ENCODE measurements around the gene LRRC75A.
"Not testable (repeated sequence)": the region's sequence is repeated elsewhere in the genome, so short reads cannot be mapped to it uniquely, and the experiment has no call there.

Gene LRRC75A

GRCh38 chr17:16453493-16453851 is 38.5 kb downstream of the LRRC75A start:
- no peak overlapping the region for H3K4me3 ChIP-seq (ENCODE audit: low read depth, low read length)
- H3K4me1 ChIP-seq, result no peaks in the 10 kb centered on the region
- no peak overlapping the region for H3K27ac ChIP-seq
- H3K9ac ChIP-seq, result no peak overlapping the region
- H3K36me3 ChIP-seq (ENCODE audit: control insufficient read depth, insufficient read depth, low read length), result no peaks in the 10 kb centered on the region
- H2AFZ ChIP-seq, result no peak overlapping the region
- H3K9me3 ChIP-seq (ENCODE audit: control insufficient read depth, low read length), result no peaks in the 10 kb centered on the region
- no peaks in the 10 kb centered on the region for H3K27me3 ChIP-seq (ENCODE audit: control insufficient read depth, insufficient read depth, low read length)
- H3K79me2 ChIP-seq, result no peaks in the 10 kb centered on the region
- no peak overlapping the region for H3K4me2 ChIP-seq (ENCODE audit: low read length)
- no peak for TF ChIP-seq CTCF (IDR thresholded peaks at IDR 0.05)

GRCh38 chr17:16452268-16452667 is 39.7 kb downstream of the LRRC75A start:
- H3K9me3 ChIP-seq (ENCODE audit: control insufficient read depth, low read length); H3K4me1 ChIP-seq; H3K9ac ChIP-seq; H3K27ac ChIP-seq; H3K36me3 ChIP-seq (ENCODE audit: control insufficient read depth, insufficient read depth, low read length); H2AFZ ChIP-seq; H3K79me2 ChIP-seq; H3K27me3 ChIP-seq (ENCODE audit: control insufficient read depth, insufficient read depth, low read length); H3K4me3 ChIP-seq (ENCODE audit: low read depth, low read length); H3K4me2 ChIP-seq (ENCODE audit: low read length): not testable (repeated sequence)

- H3K4me1 ChIP-seq, result no peaks in the 10 kb centered on the region
- H3K79me2 ChIP-seq, result no peaks in the 10 kb centered on the region
- no peak overlapping the region for H3K4me3 ChIP-seq (ENCODE audit: low read depth, low read length)
- H3K36me3 ChIP-seq (ENCODE audit: control insufficient read depth, insufficient read depth, low read length), result no peaks in the 10 kb centered on the region
- no peak for TF ChIP-seq CTCF (IDR thresholded peaks at IDR 0.05)
- H2AFZ ChIP-seq, result no peak overlapping the region
- no peaks in the 10 kb centered on the region for H3K9me3 ChIP-seq (ENCODE audit: control insufficient read depth, low read length)
- H3K27me3 ChIP-seq (ENCODE audit: control insufficient read depth, insufficient read depth, low read length), result no peaks in the 10 kb centered on the region
- H3K27ac ChIP-seq, result no peak overlapping the region
- no peak overlapping the region for H3K9ac ChIP-seq
- no peak overlapping the region for H3K4me2 ChIP-seq (ENCODE audit: low read length)
These were observed 42.0 kb downstream of the LRRC75A start for GRCh38 chr17:16450028-16450427.

DNA sequence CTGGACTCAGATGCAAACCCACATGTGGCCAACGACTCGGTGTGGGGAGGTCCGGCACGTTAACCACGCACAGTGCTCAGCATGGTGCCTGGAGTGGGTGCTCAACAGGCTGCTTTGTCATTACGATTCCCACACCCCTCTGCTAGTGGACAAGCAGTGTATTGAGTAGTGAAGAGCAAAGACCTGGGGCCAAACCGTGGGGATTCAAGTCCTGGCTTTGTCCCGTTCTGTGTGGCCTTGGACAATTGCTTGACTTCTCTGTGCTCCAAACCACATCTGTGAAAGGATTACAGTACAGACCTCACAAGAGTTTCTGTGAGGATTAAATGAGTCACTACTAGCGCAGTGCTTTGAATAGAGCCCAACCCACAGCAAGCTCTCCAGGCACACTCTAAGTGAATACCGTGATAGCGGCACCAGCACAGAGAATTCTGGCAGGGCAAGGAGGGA is 42.8 kb downstream of the LRRC75A start:
- H3K4me1 ChIP-seq, result no peaks in the 10 kb centered on the region
- H3K27me3 ChIP-seq (ENCODE audit: control insufficient read depth, insufficient read depth, low read length), result no peaks in the 10 kb centered on the region
- H3K9ac ChIP-seq, result no peak overlapping the region
- H3K4me2 ChIP-seq (ENCODE audit: low read length), result no peak overlapping the region
- H3K4me3 ChIP-seq (ENCODE audit: low read depth, low read length), result no peak overlapping the region
- H3K79me2 ChIP-seq, result no peaks in the 10 kb centered on the region
- H3K9me3 ChIP-seq (ENCODE audit: control insufficient read depth, low read length), result no peaks in the 10 kb centered on the region
- no peak overlapping the region for H2AFZ ChIP-seq
- TF ChIP-seq CTCF (IDR thresholded peaks at IDR 0.05), result no peak
- no peak overlapping the region for H3K27ac ChIP-seq
- H3K36me3 ChIP-seq (ENCODE audit: control insufficient read depth, insufficient read depth, low read length), result no peaks in the 10 kb centered on the region

- no peak overlapping the region for H3K4me2 ChIP-seq (ENCODE audit: low read length)
- no peak overlapping the region for H3K4me3 ChIP-seq (ENCODE audit: low read depth, low read length)
- H3K9me3 ChIP-seq (ENCODE audit: control insufficient read depth, low read length), result no peaks in the 10 kb centered on the region
- H3K27me3 ChIP-seq (ENCODE audit: control insufficient read depth, insufficient read depth, low read length), result no peaks in the 10 kb centered on the region
- H3K4me1 ChIP-seq, result no peaks in the 10 kb centered on the region
- no peak overlapping the region for H3K9ac ChIP-seq
- no peaks in the 10 kb centered on the region for H3K79me2 ChIP-seq
- no peak overlapping the region for H3K27ac ChIP-seq
- no peaks in the 10 kb centered on the region for H3K36me3 ChIP-seq (ENCODE audit: control insufficient read depth, insufficient read depth, low read length)
- TF ChIP-seq CTCF (IDR thresholded peaks at IDR 0.05), result no peak
- H2AFZ ChIP-seq, result no peak overlapping the region
These were observed 43.5 kb downstream of the LRRC75A start for GRCh38 chr17:16448490-16448889.
